A673 (cell line): ENCODE measurements around the gene WDR20.

Experiments used
- EZH2 ChIP-seq: fragments of 200-600 bp; sonication (generic); IDR thresholded peaks from 2 replicates; pipeline ENCODE4 v1.6.1; 2017; ENCODE audit warnings: borderline replicate concordance, low read depth, mild to moderate bottlenecking, mixed read lengths, antibody characterized with exemption, low read length; ENCODE audit not compliant: poor library complexity, severe bottlenecking
- TF ChIP-seq, protein P1 (sequence below): fragments of 300-800, 200-600 bp; sonication (generic); conservative IDR thresholded peaks from 2 replicates; pipeline ENCODE4 v1.5.1; 2017; ENCODE audit warnings: low read depth, mild to moderate bottlenecking, antibody characterized with exemption, low read length, moderate library complexity, mixed read lengths

DNA sequence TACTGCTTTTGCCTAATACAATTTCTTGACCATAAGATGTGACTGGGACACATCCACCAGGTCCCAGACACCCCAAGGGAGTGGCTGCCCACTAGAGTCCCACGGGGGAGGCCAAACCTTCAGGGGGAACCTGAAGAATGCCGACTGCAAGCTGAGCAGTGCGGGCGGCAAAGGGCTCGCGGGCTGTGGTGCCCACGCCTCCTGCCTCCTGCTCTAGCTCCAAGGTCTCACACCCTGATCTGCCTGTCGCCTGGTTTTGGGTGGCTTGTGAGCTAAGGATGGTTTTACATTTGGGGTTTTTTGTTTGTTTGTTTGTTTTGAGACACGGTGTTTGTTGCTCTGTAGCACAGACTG lies 90.0 kb downstream of the WDR20 start:
- TF ChIP-seq EZH2, result no peak
- TF ChIP-seq, protein P1, sequence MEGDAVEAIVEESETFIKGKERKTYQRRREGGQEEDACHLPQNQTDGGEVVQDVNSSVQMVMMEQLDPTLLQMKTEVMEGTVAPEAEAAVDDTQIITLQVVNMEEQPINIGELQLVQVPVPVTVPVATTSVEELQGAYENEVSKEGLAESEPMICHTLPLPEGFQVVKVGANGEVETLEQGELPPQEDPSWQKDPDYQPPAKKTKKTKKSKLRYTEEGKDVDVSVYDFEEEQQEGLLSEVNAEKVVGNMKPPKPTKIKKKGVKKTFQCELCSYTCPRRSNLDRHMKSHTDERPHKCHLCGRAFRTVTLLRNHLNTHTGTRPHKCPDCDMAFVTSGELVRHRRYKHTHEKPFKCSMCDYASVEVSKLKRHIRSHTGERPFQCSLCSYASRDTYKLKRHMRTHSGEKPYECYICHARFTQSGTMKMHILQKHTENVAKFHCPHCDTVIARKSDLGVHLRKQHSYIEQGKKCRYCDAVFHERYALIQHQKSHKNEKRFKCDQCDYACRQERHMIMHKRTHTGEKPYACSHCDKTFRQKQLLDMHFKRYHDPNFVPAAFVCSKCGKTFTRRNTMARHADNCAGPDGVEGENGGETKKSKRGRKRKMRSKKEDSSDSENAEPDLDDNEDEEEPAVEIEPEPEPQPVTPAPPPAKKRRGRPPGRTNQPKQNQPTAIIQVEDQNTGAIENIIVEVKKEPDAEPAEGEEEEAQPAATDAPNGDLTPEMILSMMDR, result no peak
